Kidney (tissue), 14 donors: Measurements from ENCODE around the gene PANK2. TPM values are rescaled to one million over a fixed set of nuclear protein-coding genes. Genes with fewer than 3 reads are reported as not detected.
A peak's percentile ranks its signal among the peaks of the same experiment; 100 is the strongest.

Experiments
- DNase-seq, 5 donors: peaks; one replicate each; pipeline ENCODE4 v3.0.0-alpha.2; 2013 to 2020
- FAIRE-seq: peaks from 2 replicates; lab custom pipeline; 2012; peaks lifted over from hg19 to GRCh38; lab: Jason Lieb, UNC
- H3K27ac ChIP-seq, 2 donors: one replicate each; pipeline ENCODE4 v1.7.0; 2013; ENCODE audit warnings: low read depth in 2 of 2, low read length in 2 of 2, inconsistent platforms in 1 of 2
- H3K27me3 ChIP-seq: one replicate; pipeline ENCODE4 v1.7.1; 2013; ENCODE audit warnings: low read length, inconsistent platforms; ENCODE audit not compliant: control insufficient read depth, insufficient read depth
- H3K36me3 ChIP-seq, 3 donors: one replicate each; pipeline versions ENCODE4 v1.7.0 to v1.7.1; 2013; ENCODE audit warnings: low read length in 3 of 3, control low read depth in 1 of 3, inconsistent platforms in 1 of 3; ENCODE audit not compliant: insufficient read depth in 3 of 3, control insufficient read depth in 2 of 3
- H3K4me1 ChIP-seq, 3 donors: one replicate each; pipeline versions ENCODE4 v1.7.0 to v1.7.1; 2013; ENCODE audit warnings: low read length in 3 of 3, inconsistent platforms in 1 of 3, low read depth in 1 of 3; ENCODE audit not compliant: control insufficient read depth in 2 of 3, insufficient read depth in 2 of 3
- H3K4me3 ChIP-seq, 3 donors: one replicate each; pipeline versions ENCODE4 v1.7.0 to v1.8.1; 2013; ENCODE audit warnings: low read length in 3 of 3, control low read depth in 1 of 3, inconsistent platforms in 1 of 3
- H3K9ac ChIP-seq, 3 donors: one replicate each; pipeline versions ENCODE4 v1.7.0 to v1.7.1; 2013; ENCODE audit warnings: low read length in 3 of 3, control low read depth in 1 of 3, inconsistent platforms in 1 of 3
- H3K9me3 ChIP-seq, 3 donors: one replicate each; pipeline versions ENCODE4 v1.7.0 to v1.7.1; 2013; ENCODE audit warnings: low read length in 3 of 3, control low read depth in 1 of 3, inconsistent platforms in 1 of 3; ENCODE audit not compliant: control insufficient read depth in 2 of 3, insufficient read depth in 1 of 3
- intact Hi-C: fragments of 100-400 bp; cut with DNase I; formaldehyde crosslinking; loops from one replicate; pipeline ENCODE4 v1.11.1; 2022
- polyA plus RNA-seq: library from polyadenylated mRNA; stranded (reverse); fragments of 350-450 nt; fragmentation: Illumina TruSeq; extraction: RNeasy Lipid Tissue Mini Kit (QIAGEN cat#74804); gene quantifications from one replicate; pipeline ENCODE4 v1.2.3, GENCODE V29; 2014; ENCODE audit warnings: low read depth, low replicate concordance; ENCODE audit not compliant: insufficient read depth
- total RNA-seq: library from RNA; stranded (reverse); fragmentation: NEBNext Ultra II Directional; extraction: Animal tissue kit (Norgen Biotek cat#: 25700); gene quantifications from one replicate; pipeline ENCODE4 v1.2.1, GENCODE V29; 2021
- TF ChIP-seq, protein P1 (sequence below): IDR thresholded peaks from 3 replicates; pipeline ENCODE4 v1.5.1; 2012; ENCODE audit warnings: mild to moderate bottlenecking, moderate library complexity, borderline replicate concordance; ENCODE audit not compliant: insufficient read depth; ENCODE audit errors: extremely low read depth
- donor health status: control.
- donor health status: control.
- donor health status: control.
- donor health status: control.
- donor health status: control.
- donor health status: DM: yes; HTN: yes; CAD: no.
- donor health status: Normal renal cell carcinoma (clear cell type).

Gene PANK2
- total and polyA plus RNA-seq, 2 donors from 2014 or later, result 26.8 to 44.9 TPM

DNA sequence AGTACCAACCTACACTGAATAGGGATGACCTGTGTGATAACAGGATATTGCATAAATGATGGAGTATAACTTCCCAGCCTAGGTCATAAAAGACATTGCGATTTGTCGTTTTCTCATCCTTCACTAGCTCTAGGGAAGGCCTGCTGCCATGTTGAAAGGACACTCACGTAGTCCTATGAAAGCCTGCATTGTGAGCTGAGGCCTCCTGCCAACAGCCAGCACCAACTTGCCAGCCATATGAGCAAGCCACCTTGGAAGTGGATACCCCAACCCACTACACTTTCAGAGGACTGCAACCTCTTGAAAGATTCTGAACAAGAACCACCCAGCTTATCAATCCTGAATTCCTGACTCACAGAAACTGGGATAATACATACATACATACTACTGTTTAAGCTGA lies 3.5 kb upstream of the PANK2 start:
- Histone ChIP-seq H3K4me3 (no peak overlapping the region), H3K9me3 (no peaks in the 10 kb centered on the region), H3K9ac (no peak overlapping the region), H3K4me1 (peaks cover 0 to 3% (median 0%) of the 10 kb centered on the region in 3 donors), H3K27ac (no peak overlapping the region), H3K27me3 (no peaks in the 10 kb centered on the region), H3K36me3 (no peaks in the 10 kb centered on the region)
- FAIRE-seq (no peak), DNase-seq (no peak)
- TF ChIP-seq, protein P1, sequence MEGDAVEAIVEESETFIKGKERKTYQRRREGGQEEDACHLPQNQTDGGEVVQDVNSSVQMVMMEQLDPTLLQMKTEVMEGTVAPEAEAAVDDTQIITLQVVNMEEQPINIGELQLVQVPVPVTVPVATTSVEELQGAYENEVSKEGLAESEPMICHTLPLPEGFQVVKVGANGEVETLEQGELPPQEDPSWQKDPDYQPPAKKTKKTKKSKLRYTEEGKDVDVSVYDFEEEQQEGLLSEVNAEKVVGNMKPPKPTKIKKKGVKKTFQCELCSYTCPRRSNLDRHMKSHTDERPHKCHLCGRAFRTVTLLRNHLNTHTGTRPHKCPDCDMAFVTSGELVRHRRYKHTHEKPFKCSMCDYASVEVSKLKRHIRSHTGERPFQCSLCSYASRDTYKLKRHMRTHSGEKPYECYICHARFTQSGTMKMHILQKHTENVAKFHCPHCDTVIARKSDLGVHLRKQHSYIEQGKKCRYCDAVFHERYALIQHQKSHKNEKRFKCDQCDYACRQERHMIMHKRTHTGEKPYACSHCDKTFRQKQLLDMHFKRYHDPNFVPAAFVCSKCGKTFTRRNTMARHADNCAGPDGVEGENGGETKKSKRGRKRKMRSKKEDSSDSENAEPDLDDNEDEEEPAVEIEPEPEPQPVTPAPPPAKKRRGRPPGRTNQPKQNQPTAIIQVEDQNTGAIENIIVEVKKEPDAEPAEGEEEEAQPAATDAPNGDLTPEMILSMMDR, result no peak
- intact Hi-C loops, result no loop called here

- FAIRE-seq (no peak), DNase-seq (peak in 3 of 5 donors; percentile 17 to 73 (median 72))
- Histone ChIP-seq H3K9me3 (no peaks in the 10 kb centered on the region), H3K9ac (peak overlapping the region; percentile 55 to 73 (median 68)), H3K4me1 (peaks cover 0 to 11% (median 8%) of the 10 kb centered on the region in 3 donors), H3K4me3 (peak overlapping the region; percentile 73 to 86 (median 83)), H3K36me3 (no peaks in the 10 kb centered on the region), H3K27ac (peak overlapping the region; percentile 91 to 97), H3K27me3 (no peaks in the 10 kb centered on the region)
- intact Hi-C loops, result no loop called here
- TF ChIP-seq, protein P1, result no peak
Measured at GRCh38 chr20:3887876-3888620, 1.1 kb upstream of the PANK2 start.

GRCh38 chr20:3889489-3890397 lies 556 bp downstream of the PANK2 start:
- DNase-seq, result peak; percentile 33 to 86 (median 69)
- H3K9me3 ChIP-seq, result no peaks in the 10 kb centered on the region
- H3K36me3 ChIP-seq, result no peaks in the 10 kb centered on the region
- peaks cover 0 to 14% (median 8%) of the 10 kb centered on the region in 3 donors for H3K4me1 ChIP-seq
- peak overlapping the region; percentile 89 to 95 for H3K27ac ChIP-seq
- TF ChIP-seq, protein P1, result no peak
- H3K27me3 ChIP-seq, result no peaks in the 10 kb centered on the region
- H3K4me3 ChIP-seq, result peak overlapping the region; percentile 73 to 91 (median 86)
- peak overlapping the region; percentile 69 to 74 (median 72) for H3K9ac ChIP-seq
- intact Hi-C loops, result no loop called here
- no peak for FAIRE-seq
